Kidney epithelial cell (primary cell): ENCODE data around the gene LYRM7. TPM values are rescaled to one million over a fixed set of nuclear protein-coding genes. Genes with fewer than 3 reads are reported as not detected.

ENCODE experiments used
- DNase-seq: peaks from one replicate; pipeline ENCODE4 v3.0.0-alpha.2; 2010; ENCODE audit warnings: low read depth
- H3K27me3 ChIP-seq: 2 replicates; pipeline ENCODE4 v1.6.0; 2011; ENCODE audit warnings: low read length; ENCODE audit not compliant: control insufficient read depth, insufficient read depth
- H3K36me3 ChIP-seq: 2 replicates; pipeline ENCODE4 v1.5.1; 2011; ENCODE audit warnings: low read length; ENCODE audit not compliant: control insufficient read depth, insufficient read depth
- H3K4me3 ChIP-seq: 2 replicates; pipeline ENCODE4 v1.5.1; 2011; ENCODE audit warnings: low read depth, mild to moderate bottlenecking, control low read depth, low read length
- total RNA-seq: library from RNA; depleted of rRNA; stranded (reverse); fragments of >200 nt; gene quantifications from 2 replicates; pipeline ENCODE4 v1.2.3, GENCODE V29; 2015
- TF ChIP-seq, protein P1 (sequence below): IDR thresholded peaks from 2 replicates; pipeline ENCODE4 v1.5.1; 2011; ENCODE audit warnings: mild to moderate bottlenecking, moderate library complexity, low read length, control low read depth, inconsistent platforms; ENCODE audit not compliant: insufficient read depth, poor library complexity, severe bottlenecking

Gene LYRM7
- total RNA-seq, 1 donor from 2014 or later: 3.8 TPM

DNA sequence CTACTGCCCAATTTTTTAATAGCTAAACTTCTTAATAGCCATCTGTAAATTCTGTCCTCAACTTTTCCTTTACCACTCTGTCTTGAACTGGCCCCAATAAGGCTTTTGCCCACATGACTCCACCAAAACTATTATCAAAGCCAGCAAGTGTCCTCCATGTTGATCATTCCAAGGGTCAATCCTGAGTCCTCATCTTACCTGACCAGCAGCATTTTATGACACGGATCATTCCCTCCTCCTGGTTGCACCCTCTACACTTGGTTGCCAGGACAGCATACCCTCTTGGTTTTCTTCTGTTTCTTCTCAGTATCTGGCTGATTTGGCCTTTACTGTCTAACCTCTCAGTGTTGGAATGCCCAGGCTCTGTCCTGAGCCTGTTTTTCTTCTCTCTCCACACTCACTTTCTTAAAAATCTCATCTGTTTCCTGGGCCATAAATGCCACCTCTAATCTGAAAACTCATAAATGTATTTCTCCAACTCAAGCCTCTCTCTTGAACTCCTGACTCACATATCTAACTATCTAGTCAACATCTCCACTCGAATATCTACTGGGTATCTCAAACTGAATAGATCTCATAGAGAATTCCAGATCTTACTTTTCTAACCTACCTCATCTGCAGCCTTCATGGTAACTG lies 53.1 kb downstream of the LYRM7 start:
- H3K27me3 ChIP-seq: no peaks in the 10 kb centered on the region
- TF ChIP-seq, protein P1, sequence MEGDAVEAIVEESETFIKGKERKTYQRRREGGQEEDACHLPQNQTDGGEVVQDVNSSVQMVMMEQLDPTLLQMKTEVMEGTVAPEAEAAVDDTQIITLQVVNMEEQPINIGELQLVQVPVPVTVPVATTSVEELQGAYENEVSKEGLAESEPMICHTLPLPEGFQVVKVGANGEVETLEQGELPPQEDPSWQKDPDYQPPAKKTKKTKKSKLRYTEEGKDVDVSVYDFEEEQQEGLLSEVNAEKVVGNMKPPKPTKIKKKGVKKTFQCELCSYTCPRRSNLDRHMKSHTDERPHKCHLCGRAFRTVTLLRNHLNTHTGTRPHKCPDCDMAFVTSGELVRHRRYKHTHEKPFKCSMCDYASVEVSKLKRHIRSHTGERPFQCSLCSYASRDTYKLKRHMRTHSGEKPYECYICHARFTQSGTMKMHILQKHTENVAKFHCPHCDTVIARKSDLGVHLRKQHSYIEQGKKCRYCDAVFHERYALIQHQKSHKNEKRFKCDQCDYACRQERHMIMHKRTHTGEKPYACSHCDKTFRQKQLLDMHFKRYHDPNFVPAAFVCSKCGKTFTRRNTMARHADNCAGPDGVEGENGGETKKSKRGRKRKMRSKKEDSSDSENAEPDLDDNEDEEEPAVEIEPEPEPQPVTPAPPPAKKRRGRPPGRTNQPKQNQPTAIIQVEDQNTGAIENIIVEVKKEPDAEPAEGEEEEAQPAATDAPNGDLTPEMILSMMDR: no peak

DNA sequence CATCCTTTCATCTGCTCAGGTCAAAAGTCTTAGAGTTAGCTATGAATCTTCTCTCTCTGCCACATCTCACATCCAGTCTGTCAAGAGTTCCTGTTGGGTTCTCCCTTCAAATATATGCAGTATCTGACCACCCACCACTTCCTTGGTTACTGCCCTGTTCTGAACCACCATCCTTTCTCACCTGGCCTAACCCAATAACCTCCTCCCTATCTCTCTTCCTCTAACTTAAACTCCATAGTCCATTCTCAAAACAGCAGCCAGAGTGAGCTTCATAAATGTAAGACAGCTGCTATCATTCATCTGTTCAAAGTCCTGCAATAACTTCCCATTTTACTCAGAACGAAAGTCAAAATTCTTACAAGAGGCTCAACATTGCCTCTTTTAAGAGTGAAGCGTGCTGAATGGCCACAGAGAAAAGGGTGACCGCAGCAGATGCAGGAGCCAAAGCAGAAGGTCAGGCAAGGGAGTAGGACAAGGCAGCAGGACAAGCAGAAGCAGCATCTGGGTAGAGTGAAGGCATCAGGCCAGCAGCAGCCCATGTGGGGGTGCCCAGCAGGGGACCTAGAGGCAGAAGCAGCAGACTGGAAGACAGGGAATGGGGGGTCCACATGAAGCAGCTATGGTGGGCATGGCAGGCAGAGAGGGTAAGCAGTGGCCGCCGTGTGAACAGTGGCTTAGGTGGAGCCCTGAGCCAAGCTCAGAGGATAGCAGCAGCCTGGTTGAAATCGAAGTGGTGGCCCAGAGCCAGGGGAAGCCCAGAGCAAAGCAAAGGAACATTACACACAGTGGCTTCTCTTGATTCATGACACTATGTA lies 53.9 kb downstream of the LYRM7 start:
- Histone ChIP-seq H3K27me3 (no peaks in the 10 kb centered on the region), H3K36me3 (no peaks in the 10 kb centered on the region), H3K4me3 (no peak overlapping the region)
- TF ChIP-seq, protein P1: no peak
- no peak for DNase-seq

More for the DNA sequence above, 53.1 kb downstream of the LYRM7 start:
- DNase-seq: no peak
- Histone ChIP-seq H3K4me3 (no peak overlapping the region), H3K36me3 (no peaks in the 10 kb centered on the region)

DNA sequence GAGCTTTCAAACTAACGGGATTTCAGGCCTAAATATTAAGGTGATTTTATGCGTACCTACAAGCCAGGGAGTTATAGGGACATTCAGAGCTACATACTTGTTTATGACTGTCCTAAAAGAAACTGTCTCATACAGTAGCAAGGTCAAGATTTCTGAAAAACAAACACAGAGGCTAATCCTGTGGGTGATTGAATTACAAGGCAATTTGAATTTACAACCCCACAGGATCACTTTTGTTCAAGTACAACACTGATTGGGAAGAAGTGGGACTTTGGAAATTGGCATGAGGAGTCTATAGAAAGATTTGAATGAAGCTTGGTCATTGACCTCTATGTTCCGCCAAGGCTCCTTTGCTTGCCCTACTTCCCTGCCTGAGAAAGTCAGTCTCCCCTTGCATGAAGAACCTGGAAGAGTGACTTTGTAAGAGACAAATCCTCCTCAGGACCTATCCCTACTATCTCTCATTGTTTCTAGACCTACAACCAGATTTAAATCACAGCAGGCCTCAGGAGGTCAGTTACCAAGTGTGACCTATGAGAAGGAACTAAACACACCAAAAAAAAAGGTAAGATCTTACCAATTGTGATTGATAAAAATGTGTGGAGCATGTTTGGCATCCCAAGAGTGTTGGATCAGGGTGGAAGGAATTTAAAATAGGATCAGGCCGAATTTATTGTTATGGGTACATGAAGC lies 54.7 kb downstream of the LYRM7 start:
- DNase-seq: no peak
- Histone ChIP-seq H3K36me3 (no peaks in the 10 kb centered on the region), H3K4me3 (no peak overlapping the region), H3K27me3 (no peaks in the 10 kb centered on the region)
- TF ChIP-seq, protein P1: no peak

DNA sequence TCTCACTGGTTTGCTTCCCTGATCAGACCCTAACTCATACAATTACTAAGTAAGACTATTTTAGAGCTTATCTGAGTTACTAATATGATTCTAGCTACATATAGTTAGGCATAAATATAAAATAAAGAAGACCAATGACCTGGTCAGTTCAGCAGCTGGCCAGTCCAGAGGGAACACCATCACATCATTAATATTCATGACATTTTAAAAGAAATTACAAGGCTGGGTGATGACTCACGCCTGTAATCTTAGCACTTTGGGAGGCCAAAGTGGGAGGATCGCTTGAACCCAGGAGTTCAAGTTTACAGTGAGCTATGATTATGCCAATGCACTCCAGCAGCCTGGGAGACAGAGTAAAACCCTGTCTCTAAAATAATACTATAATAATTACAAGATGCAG lies 56.2 kb downstream of the LYRM7 start:
- H3K4me3 ChIP-seq: no peak overlapping the region
- no peaks in the 10 kb centered on the region for H3K36me3 ChIP-seq
- no peaks in the 10 kb centered on the region for H3K27me3 ChIP-seq
- TF ChIP-seq, protein P1: no peak
- DNase-seq: no peak

DNA sequence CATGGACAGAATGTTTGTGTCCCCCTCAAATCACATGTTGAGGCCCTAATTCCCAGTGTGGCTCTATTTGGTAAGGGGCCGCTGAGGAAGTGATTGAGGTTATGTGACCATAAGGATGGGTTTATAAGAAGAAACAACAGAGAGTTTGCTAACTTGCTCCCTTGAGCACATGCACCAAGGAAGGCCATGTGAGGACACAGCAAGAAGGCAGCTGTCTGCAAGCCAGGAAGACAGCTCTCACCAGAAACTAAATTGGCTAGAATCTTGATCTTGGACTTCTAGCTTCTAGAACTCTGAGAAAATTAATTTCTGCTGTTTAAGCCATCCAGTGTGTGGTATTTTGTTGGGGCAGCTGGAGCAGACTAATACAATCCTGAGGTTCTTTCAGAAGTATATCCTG lies 57.9 kb downstream of the LYRM7 start:
- no peak for DNase-seq
- Histone ChIP-seq H3K27me3 (no peaks in the 10 kb centered on the region), H3K36me3 (no peaks in the 10 kb centered on the region), H3K4me3 (no peak overlapping the region)
- TF ChIP-seq, protein P1: no peak
